HEK293 (cell line): ENCODE data around the gene MITF.

ENCODE experiments used
- CTCF ChIA-PET: fragments of 350-600 bp; formaldehyde crosslinking; extraction: SDS; loops from one replicate; lab custom pipeline; 2021; ENCODE audit warnings: antibody characterized with exemption; lab: Yijun Ruan, JAX
- POLR2A ChIA-PET: fragments of 300-600 bp; formaldehyde crosslinking; extraction: SDS; loops from one replicate; lab custom pipeline; 2020; ENCODE audit warnings: antibody characterized with exemption, inconsistent platforms; lab: Yijun Ruan, JAX
- H3K27ac ChIP-seq: fragments of 200-500 bp; sonication (Bioruptor generic); 2 replicates; pipeline ENCODE4 v1.5.1; 2014; ENCODE audit warnings: low read depth, low read length, control low read depth, inconsistent platforms; ENCODE audit errors: extremely low read depth
- H3K36me3 ChIP-seq, 2 experiments: fragments of 200-500 bp in 1 of 2; sonication (Bioruptor generic) in 1 of 2; 1 replicate in 1 of 2; 2 replicates in 1 of 2; pipeline ENCODE4 v1.5.1; 2014 to 2017; ENCODE audit warnings: inconsistent platforms in 2 of 2, low read length in 2 of 2; ENCODE audit not compliant: control insufficient read depth in 2 of 2, insufficient read depth in 1 of 2
- H3K4me1 ChIP-seq: fragments of 200-500 bp; sonication (Bioruptor generic); 2 replicates; pipeline ENCODE4 v1.5.1; 2014; ENCODE audit warnings: mild to moderate bottlenecking, low read length, inconsistent platforms; ENCODE audit not compliant: control insufficient read depth, insufficient read depth
- H3K4me3 ChIP-seq: 2 replicates; pipeline ENCODE4 v1.5.1; 2011; ENCODE audit warnings: low read depth, mild to moderate bottlenecking, control low read depth, low read length, moderate library complexity
- H3K9me3 ChIP-seq: fragments of 200-500 bp; sonication (Bioruptor generic); 2 replicates; pipeline ENCODE4 v1.5.1; 2014; ENCODE audit warnings: low read depth, low read length, inconsistent platforms; ENCODE audit not compliant: control insufficient read depth, insufficient read depth
- GLIS2 ChIP-seq: fragments of 450-650 bp; formaldehyde crosslinking; IDR thresholded peaks from 2 replicates; pipeline ENCODE4 v1.5.1; 2016; ENCODE audit warnings: missing biosample characterization, missing genetic modification characterization
- HOXD13 ChIP-seq: sonication (generic); formaldehyde crosslinking; IDR thresholded peaks from 2 replicates; pipeline ENCODE4 v1.8.0; 2022; ENCODE audit warnings: missing genetic modification reagents, borderline replicate concordance
- KLF17 ChIP-seq: fragments of 450-650 bp; formaldehyde crosslinking; IDR thresholded peaks from 2 replicates; pipeline ENCODE4 v1.5.1; 2016; ENCODE audit warnings: missing biosample characterization, missing genetic modification characterization
- SP7 ChIP-seq: fragments of 450-650 bp; formaldehyde crosslinking; IDR thresholded peaks from 2 replicates; pipeline ENCODE4 v1.5.1; 2016; ENCODE audit warnings: missing biosample characterization, missing genetic modification characterization
- ZNF184 ChIP-seq: fragments of 450-650 bp; IDR thresholded peaks from 2 replicates; pipeline ENCODE4 v1.5.1; 2018; ENCODE audit warnings: missing biosample characterization, mild to moderate bottlenecking, missing genetic modification characterization
- ZNF221 ChIP-seq: fragments of 450-650 bp; formaldehyde crosslinking; IDR thresholded peaks from 2 replicates; pipeline ENCODE4 v1.5.1; 2017; ENCODE audit warnings: missing biosample characterization, missing genetic modification characterization, borderline replicate concordance
- ZNF266 ChIP-seq: fragments of 450-650 bp; formaldehyde crosslinking; IDR thresholded peaks from 2 replicates; pipeline ENCODE4 v1.5.1; 2016; ENCODE audit warnings: missing biosample characterization, missing genetic modification characterization, low read depth
- ZNF311 ChIP-seq: fragments of 450-650 bp; formaldehyde crosslinking; IDR thresholded peaks from 2 replicates; pipeline ENCODE4 v1.5.1; 2017; ENCODE audit warnings: missing biosample characterization, missing genetic modification characterization, borderline replicate concordance
- ZNF404 ChIP-seq: fragments of 450-650 bp; formaldehyde crosslinking; IDR thresholded peaks from 2 replicates; pipeline ENCODE4 v1.5.1; 2017; ENCODE audit warnings: missing biosample characterization, missing genetic modification characterization
- ZNF514 ChIP-seq: fragments of 450-650 bp; formaldehyde crosslinking; IDR thresholded peaks from 2 replicates; pipeline ENCODE4 v1.5.1; 2016; ENCODE audit warnings: missing biosample characterization, missing genetic modification characterization
- ZNF571 ChIP-seq: fragments of 450-650 bp; formaldehyde crosslinking; IDR thresholded peaks from 2 replicates; pipeline ENCODE4 v1.5.0; 2017; ENCODE audit warnings: missing biosample characterization, missing genetic modification characterization
- ZNF621 ChIP-seq: fragments of 450-650 bp; formaldehyde crosslinking; IDR thresholded peaks from 2 replicates; pipeline ENCODE4 v1.5.1; 2017; ENCODE audit warnings: missing biosample characterization, missing genetic modification characterization
- ZSCAN23 ChIP-seq: fragments of 450-650 bp; formaldehyde crosslinking; IDR thresholded peaks from 2 replicates; pipeline ENCODE4 v1.5.1; 2016; ENCODE audit warnings: missing biosample characterization, missing genetic modification characterization
- TF ChIP-seq, protein P1 (sequence below): fragments of 450-650 bp; formaldehyde crosslinking; IDR thresholded peaks from 2 replicates; pipeline ENCODE4 v1.5.1; 2016; ENCODE audit warnings: missing biosample characterization, missing genetic modification characterization
- TF ChIP-seq, protein P2 (sequence below): fragments of 450-650 bp; formaldehyde crosslinking; IDR thresholded peaks from 2 replicates; pipeline ENCODE4 v1.5.1; 2016; ENCODE audit warnings: missing biosample characterization, missing genetic modification characterization, low read depth
- TF ChIP-seq, protein P3 (sequence below): fragments of 450-650 bp; formaldehyde crosslinking; IDR thresholded peaks from 2 replicates; pipeline ENCODE4 v1.5.1; 2017; ENCODE audit warnings: missing biosample characterization, missing genetic modification characterization

The MITF gene

GRCh38 chr3:69784954-69785514 is 45.8 kb downstream of the MITF start (continued):
- TF ChIP-seq ZNF184 (no peak), ZNF621 (tag by site-specific recombination) (no peak)

DNA sequence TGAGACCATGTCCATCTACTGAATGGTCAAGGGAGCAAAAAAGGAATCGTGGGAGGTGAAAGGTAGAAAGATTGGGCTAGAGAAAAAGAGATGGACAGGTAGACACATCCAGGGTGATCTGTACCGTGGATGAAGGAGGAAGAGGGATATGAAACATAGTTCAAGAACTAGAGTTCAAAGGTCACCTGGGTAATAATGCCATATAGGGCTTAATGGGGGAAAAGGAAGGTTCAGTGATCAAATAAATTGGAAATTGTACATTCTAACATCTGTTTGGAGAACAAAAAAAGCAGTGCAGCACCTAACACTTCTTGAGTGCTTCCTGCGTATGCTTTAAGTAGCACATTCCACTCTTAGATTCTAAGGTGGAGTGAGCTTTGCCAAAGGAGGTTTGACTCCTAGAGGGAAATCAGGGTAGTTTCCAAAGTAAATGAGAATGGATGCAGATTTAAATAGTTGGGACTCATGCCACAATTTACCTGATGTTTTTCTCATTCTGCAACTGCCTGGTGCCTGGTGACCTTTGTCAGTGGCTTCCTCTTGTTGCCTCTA is 46.6 kb downstream of the MITF start:
- no peak for TF ChIP-seq HOXD13
- no peak for TF ChIP-seq ZSCAN23 (tag by site-specific recombination)
- TF ChIP-seq KLF17 (tag by site-specific recombination) = no peak
- TF ChIP-seq, protein P1, sequence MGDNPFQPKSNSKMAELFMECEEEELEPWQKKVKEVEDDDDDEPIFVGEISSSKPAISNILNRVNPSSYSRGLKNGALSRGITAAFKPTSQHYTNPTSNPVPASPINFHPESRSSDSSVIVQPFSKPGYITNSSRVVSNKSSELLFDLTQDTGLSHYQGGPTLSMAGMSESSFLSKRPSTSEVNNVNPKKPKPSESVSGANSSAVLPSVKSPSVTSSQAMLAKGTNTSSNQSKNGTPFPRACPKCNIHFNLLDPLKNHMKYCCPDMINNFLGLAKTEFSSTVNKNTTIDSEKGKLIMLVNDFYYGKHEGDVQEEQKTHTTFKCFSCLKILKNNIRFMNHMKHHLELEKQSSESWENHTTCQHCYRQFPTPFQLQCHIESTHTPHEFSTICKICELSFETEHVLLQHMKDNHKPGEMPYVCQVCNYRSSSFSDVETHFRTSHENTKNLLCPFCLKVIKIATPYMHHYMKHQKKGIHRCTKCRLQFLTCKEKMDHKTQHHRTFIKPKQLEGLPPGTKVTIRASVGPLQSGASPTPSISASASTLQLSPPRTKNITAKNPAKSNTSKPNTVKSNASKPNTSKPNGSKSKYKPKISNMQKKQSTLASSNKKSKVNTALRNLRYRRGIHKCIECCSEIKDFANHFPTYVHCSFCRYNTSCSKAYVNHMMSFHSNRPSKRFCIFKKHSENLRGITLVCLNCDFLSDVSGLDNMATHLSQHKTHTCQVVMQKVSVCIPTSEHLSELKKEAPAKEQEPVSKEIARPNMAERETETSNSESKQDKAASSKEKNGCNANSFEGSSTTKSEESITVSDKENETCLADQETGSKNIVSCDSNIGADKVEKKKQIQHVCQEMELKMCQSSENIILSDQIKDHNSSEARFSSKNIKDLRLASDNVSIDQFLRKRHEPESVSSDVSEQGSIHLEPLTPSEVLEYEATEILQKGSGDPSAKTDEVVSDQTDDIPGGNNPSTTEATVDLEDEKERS (tag by site-specific recombination) = no peak
- TF ChIP-seq ZNF221 (tag by site-specific recombination) = no peak
- TF ChIP-seq, protein P2, sequence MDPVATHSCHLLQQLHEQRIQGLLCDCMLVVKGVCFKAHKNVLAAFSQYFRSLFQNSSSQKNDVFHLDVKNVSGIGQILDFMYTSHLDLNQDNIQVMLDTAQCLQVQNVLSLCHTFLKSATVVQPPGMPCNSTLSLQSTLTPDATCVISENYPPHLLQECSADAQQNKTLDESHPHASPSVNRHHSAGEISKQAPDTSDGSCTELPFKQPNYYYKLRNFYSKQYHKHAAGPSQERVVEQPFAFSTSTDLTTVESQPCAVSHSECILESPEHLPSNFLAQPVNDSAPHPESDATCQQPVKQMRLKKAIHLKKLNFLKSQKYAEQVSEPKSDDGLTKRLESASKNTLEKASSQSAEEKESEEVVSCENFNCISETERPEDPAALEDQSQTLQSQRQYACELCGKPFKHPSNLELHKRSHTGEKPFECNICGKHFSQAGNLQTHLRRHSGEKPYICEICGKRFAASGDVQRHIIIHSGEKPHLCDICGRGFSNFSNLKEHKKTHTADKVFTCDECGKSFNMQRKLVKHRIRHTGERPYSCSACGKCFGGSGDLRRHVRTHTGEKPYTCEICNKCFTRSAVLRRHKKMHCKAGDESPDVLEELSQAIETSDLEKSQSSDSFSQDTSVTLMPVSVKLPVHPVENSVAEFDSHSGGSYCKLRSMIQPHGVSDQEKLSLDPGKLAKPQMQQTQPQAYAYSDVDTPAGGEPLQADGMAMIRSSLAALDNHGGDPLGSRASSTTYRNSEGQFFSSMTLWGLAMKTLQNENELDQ (tag by site-specific recombination) = no peak
- no peak for TF ChIP-seq ZNF571 (tag by site-specific recombination)
- no peak for TF ChIP-seq ZNF514
- TF ChIP-seq GLIS2 = no peak
- TF ChIP-seq, protein P3, sequence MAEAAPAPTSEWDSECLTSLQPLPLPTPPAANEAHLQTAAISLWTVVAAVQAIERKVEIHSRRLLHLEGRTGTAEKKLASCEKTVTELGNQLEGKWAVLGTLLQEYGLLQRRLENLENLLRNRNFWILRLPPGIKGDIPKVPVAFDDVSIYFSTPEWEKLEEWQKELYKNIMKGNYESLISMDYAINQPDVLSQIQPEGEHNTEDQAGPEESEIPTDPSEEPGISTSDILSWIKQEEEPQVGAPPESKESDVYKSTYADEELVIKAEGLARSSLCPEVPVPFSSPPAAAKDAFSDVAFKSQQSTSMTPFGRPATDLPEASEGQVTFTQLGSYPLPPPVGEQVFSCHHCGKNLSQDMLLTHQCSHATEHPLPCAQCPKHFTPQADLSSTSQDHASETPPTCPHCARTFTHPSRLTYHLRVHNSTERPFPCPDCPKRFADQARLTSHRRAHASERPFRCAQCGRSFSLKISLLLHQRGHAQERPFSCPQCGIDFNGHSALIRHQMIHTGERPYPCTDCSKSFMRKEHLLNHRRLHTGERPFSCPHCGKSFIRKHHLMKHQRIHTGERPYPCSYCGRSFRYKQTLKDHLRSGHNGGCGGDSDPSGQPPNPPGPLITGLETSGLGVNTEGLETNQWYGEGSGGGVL (tag by site-specific recombination) = no peak
- no peak for TF ChIP-seq ZNF311 (tag by site-specific recombination)
- TF ChIP-seq SP7 (tag by site-specific recombination) = no peak
- no peak for TF ChIP-seq ZNF266
- no peak for TF ChIP-seq ZNF404 (tag by site-specific recombination)
- peaks cover 2% of the 10 kb centered on the region; the same call in 1 of the 2 replicates for H3K4me1 ChIP-seq
- POLR2A ChIA-PET = interaction anchor here (0.8 kb wide), 1 partner anchor 47 kb away, joined by 3 read pairs; the partner anchor contains the start of gene MITF
- no peak overlapping the region for H3K4me3 ChIP-seq
- no peaks in the 10 kb centered on the region for H3K36me3 ChIP-seq
- CTCF ChIA-PET = interaction anchor here (1.9 kb wide), 1 partner anchor 95 kb away, joined by 6 read pairs; no protein-coding TSS in a partner anchor
- no peaks in the 10 kb centered on the region for H3K9me3 ChIP-seq
- H3K27ac ChIP-seq = no peak overlapping the region
